Activated CD4-positive, alpha-beta T cell treated with anti-CD3 and anti-CD28 coated beads, Interleukin-2, Interleukin-6, amounts not matched to agents 100 ng/mL and 50 ng/mL, durations not matched to agents 16 hours and 8 hours (primary cell): ENCODE results near the gene ACSF2.
"Not testable (repeated sequence)": the region's sequence is repeated elsewhere in the genome, so short reads cannot be mapped to it uniquely, and the experiment has no call there.

Experiments used
- DNase-seq: peaks from one replicate; pipeline ENCODE4 v3.0.0-alpha.2; 2020

Gene ACSF2

GRCh38 chr17:50465635-50466034, 39.6 kb downstream of the ACSF2 start:
- DNase-seq: no peak

- DNase-seq: no peak
These were observed 40.5 kb downstream of the ACSF2 start for GRCh38 chr17:50466371-50467113.

- no peak for DNase-seq
These were observed 41.3 kb downstream of the ACSF2 start for GRCh38 chr17:50467114-50467854.

- DNase-seq: no peak
These were observed 41.9 kb downstream of the ACSF2 start for GRCh38 chr17:50467855-50468303.

- no peak for DNase-seq
These were observed 42.5 kb downstream of the ACSF2 start, which contains the start of gene CHAD for GRCh38 chr17:50468304-50469207. TSS of gene CHAD (minus strand) at chr17:50468880. CDS start at chr17:50468813, 67 bp downstream.

- DNase-seq: no peak
These were observed 43.2 kb downstream of the ACSF2 start for GRCh38 chr17:50469208-50469605.

- DNase-seq: no peak
These were observed 43.8 kb downstream of the ACSF2 start for GRCh38 chr17:50469671-50470305.

GRCh38 chr17:50470426-50470825, 44.4 kb downstream of the ACSF2 start:
- no peak for DNase-seq

GRCh38 chr17:50471009-50471905, 45.2 kb downstream of the ACSF2 start:
- DNase-seq: no peak

GRCh38 chr17:50472286-50472685, 46.3 kb downstream of the ACSF2 start:
- no peak for DNase-seq

GRCh38 chr17:50472761-50473161, 46.7 kb downstream of the ACSF2 start:
- DNase-seq: not testable (repeated sequence)

GRCh38 chr17:50473901-50474300, 47.9 kb downstream of the ACSF2 start:
- no peak for DNase-seq

- no peak for DNase-seq
These were observed 48.5 kb downstream of the ACSF2 start for GRCh38 chr17:50474523-50474922.

GRCh38 chr17:50475362-50475761, 49.3 kb downstream of the ACSF2 start:
- DNase-seq: no peak

GRCh38 chr17:50475775-50476544, 49.9 kb downstream of the ACSF2 start:
- DNase-seq: not testable (repeated sequence)

- no peak for DNase-seq
These were observed 50.7 kb downstream of the ACSF2 start for GRCh38 chr17:50476545-50477315.

GRCh38 chr17:50477976-50478375, 52.0 kb downstream of the ACSF2 start:
- no peak for DNase-seq

- peak; percentile 92 for DNase-seq
These were observed 52.7 kb downstream of the ACSF2 start, which contains the start of gene RSAD1 for GRCh38 chr17:50478391-50479381. TSS of gene RSAD1 (plus strand) at chr17:50478860. CDS start at chr17:50478885, 25 bp downstream.
